Measurements from ENCODE around the gene WDR48. TPM values are rescaled to one million over a fixed set of nuclear protein-coding genes. Genes with fewer than 3 reads are reported as not detected.

WDR48 gene
- total RNA-seq, 4 donors from 2014 or later, result 21.6 to 41.1 (median 28.5) TPM

GRCh38 chr3:39103324-39103693, 51.5 kb downstream of the WDR48 start:
- intact Hi-C loops (cut with DNase I; ENCODE audit: low total_unique reads), result no loop called here
- DNase-seq (ENCODE audit: low spot score in 2 of 2), result no peak

GRCh38 chr3:39103791-39104552, 52.2 kb downstream of the WDR48 start:
- peak in 1 of 2 donors; percentile 72 for DNase-seq (ENCODE audit: low spot score in 2 of 2)
- TF ChIP-seq CTCF (IDR thresholded peaks at IDR 0.05) (no peak), POLR2A (IDR thresholded peaks at IDR 0.05) (no peak)
- H3K4me3 ChIP-seq (ENCODE audit: low read depth, poor library complexity, severe bottlenecking), result no peak overlapping the region
- 69 to 80% methylated on average over 6 of the region's 6 CpGs for WGBS, 2 donors
- intact Hi-C loops (cut with DNase I; ENCODE audit: low total_unique reads), result no loop called here

More at GRCh38 chr3:39103324-39103693, 51.5 kb downstream of the WDR48 start:
- 73 to 75% methylated on average over 4 of the region's 4 CpGs for WGBS, 2 donors
- TF ChIP-seq POLR2A (IDR thresholded peaks at IDR 0.05) (no peak), CTCF (IDR thresholded peaks at IDR 0.05) (no peak)
- H3K4me3 ChIP-seq (ENCODE audit: low read depth, poor library complexity, severe bottlenecking), result no peak overlapping the region

GRCh38 chr3:39104961-39105686, 53.3 kb downstream of the WDR48 start:
- TF ChIP-seq CTCF (IDR thresholded peaks at IDR 0.05) (no peak), POLR2A (IDR thresholded peaks at IDR 0.05) (no peak)
- peak in 1 of 2 donors; percentile 81 for DNase-seq (ENCODE audit: low spot score in 2 of 2)
- intact Hi-C loops (cut with DNase I; ENCODE audit: low total_unique reads), result no loop called here
- no peak overlapping the region for H3K4me3 ChIP-seq (ENCODE audit: low read depth, poor library complexity, severe bottlenecking)
- WGBS, 2 donors, result 81 to 87% methylated on average over 6 of the region's 7 CpGs

- intact Hi-C loops (cut with DNase I; ENCODE audit: low total_unique reads), result no loop called here
- no peak overlapping the region for H3K4me3 ChIP-seq (ENCODE audit: low read depth, poor library complexity, severe bottlenecking)
- DNase-seq (ENCODE audit: low spot score in 2 of 2), result peak in 1 of 2 donors; percentile 78
- WGBS, 2 donors, result 71 to 77% methylated on average over 3 of the region's 3 CpGs
- no peak for TF ChIP-seq POLR2A (IDR thresholded peaks at IDR 0.05)
- TF ChIP-seq CTCF (IDR thresholded peaks at IDR 0.05), result no peak
Measured at GRCh38 chr3:39105687-39106063, 53.9 kb downstream of the WDR48 start.

- TF ChIP-seq POLR2A (IDR thresholded peaks at IDR 0.05) (no peak), CTCF (IDR thresholded peaks at IDR 0.05) (no peak)
- H3K4me3 ChIP-seq (ENCODE audit: low read depth, poor library complexity, severe bottlenecking), result peak overlapping the region; percentile 83
- WGBS, 2 donors, result 6 to 8% methylated on average over 16 of the region's 16 CpGs
- intact Hi-C loops (cut with DNase I; ENCODE audit: low total_unique reads), result no loop called here
- DNase-seq (ENCODE audit: low spot score in 2 of 2), result peak in 1 of 2 donors; percentile 81
Measured at GRCh38 chr3:39106281-39106811, 54.5 kb downstream of the WDR48 start.

Data from lower leg skin (tissue), 4 donors.